H9 (cell line): Measurements from ENCODE around the gene TCF7L1. TPM values are rescaled to one million over a fixed set of nuclear protein-coding genes. Genes with fewer than 3 reads are reported as not detected.
A peak's percentile ranks its signal among the peaks of the same experiment; 100 is the strongest.

Experiments
- DNase-seq: peaks from one replicate; pipeline ENCODE4 v3.0.0-alpha.2; 2017
- H2AFZ ChIP-seq: one replicate; pipeline ENCODE4 v1.6.1; 2013; ENCODE audit warnings: mild to moderate bottlenecking, low read length, control low read depth, moderate library complexity
- H2AK5ac ChIP-seq: 2 replicates; pipeline ENCODE4 v1.6.1; 2013; ENCODE audit warnings: low read length, control low read depth, mixed read lengths; ENCODE audit not compliant: insufficient read length
- H2BK120ac ChIP-seq: one replicate; pipeline ENCODE4 v1.6.1; 2013; ENCODE audit warnings: low read depth, mild to moderate bottlenecking, low read length, control low read depth, inconsistent platforms; ENCODE audit not compliant: poor library complexity, severe bottlenecking
- H2BK12ac ChIP-seq: 2 replicates; pipeline ENCODE4 v1.6.1; 2013; ENCODE audit warnings: low read length, control low read depth, mixed read lengths, low read depth; ENCODE audit not compliant: insufficient read length
- H2BK15ac ChIP-seq: 2 replicates; pipeline ENCODE4 v1.6.1; 2013; ENCODE audit warnings: low read depth, low read length, control low read depth
- H2BK20ac ChIP-seq: one replicate; pipeline ENCODE4 v1.6.1; 2013; ENCODE audit warnings: low read depth, mild to moderate bottlenecking, low read length, control low read depth, inconsistent platforms; ENCODE audit not compliant: poor library complexity, severe bottlenecking
- H2BK5ac ChIP-seq: 2 replicates; pipeline ENCODE4 v1.6.1; 2013; ENCODE audit warnings: low read length, control low read depth, mixed read lengths; ENCODE audit not compliant: insufficient read length
- H3K14ac ChIP-seq: 2 replicates; pipeline ENCODE4 v1.6.1; 2013; ENCODE audit warnings: low read length, control low read depth; ENCODE audit not compliant: insufficient read depth
- H3K18ac ChIP-seq: 2 replicates; pipeline ENCODE4 v1.6.1; 2013; ENCODE audit warnings: low read depth, mild to moderate bottlenecking, mixed read lengths, low read length, control low read depth; ENCODE audit not compliant: insufficient read length
- H3K23ac ChIP-seq: 2 replicates; pipeline ENCODE4 v1.6.1; 2013; ENCODE audit warnings: low read length, control low read depth, mixed read lengths, low read depth; ENCODE audit not compliant: insufficient read length
- H3K23me2 ChIP-seq: 2 replicates; pipeline ENCODE4 v1.6.1; 2013; ENCODE audit warnings: low read depth, mild to moderate bottlenecking, mixed read lengths, low read length, control low read depth; ENCODE audit not compliant: insufficient read length, poor library complexity, severe bottlenecking
- H3K27ac ChIP-seq: 2 replicates; pipeline ENCODE4 v1.5.1; 2013; ENCODE audit warnings: low read length, control low read depth, mixed read lengths, low read depth; ENCODE audit not compliant: insufficient read length
- H3K27me3 ChIP-seq: 2 replicates; pipeline ENCODE4 v1.6.1; 2013; ENCODE audit warnings: low read length, control low read depth, inconsistent platforms; ENCODE audit not compliant: insufficient read depth
- H3K4ac ChIP-seq: 2 replicates; pipeline ENCODE4 v1.6.1; 2013; ENCODE audit warnings: low read depth, mild to moderate bottlenecking, control low read depth, inconsistent platforms, low read length, moderate library complexity
- H3K4me1 ChIP-seq: 2 replicates; pipeline ENCODE4 v1.6.1; 2013; ENCODE audit warnings: low read length, control low read depth, inconsistent platforms; ENCODE audit not compliant: insufficient read depth
- H3K4me2 ChIP-seq: 2 replicates; pipeline ENCODE4 v1.6.1; 2013; ENCODE audit warnings: low read length, control low read depth, mixed read lengths; ENCODE audit not compliant: insufficient read length, insufficient read depth
- H3K56ac ChIP-seq: 2 replicates; pipeline ENCODE4 v1.6.1; 2013; ENCODE audit warnings: low read depth, mild to moderate bottlenecking, mixed read lengths, low read length, control low read depth; ENCODE audit not compliant: insufficient read length
- H3K79me1 ChIP-seq: 2 replicates; pipeline ENCODE4 v1.6.1; 2013; ENCODE audit warnings: low read depth, mild to moderate bottlenecking, moderate library complexity, low read length, control low read depth, inconsistent platforms; ENCODE audit not compliant: insufficient read depth, poor library complexity, severe bottlenecking
- H3K79me2 ChIP-seq: 2 replicates; pipeline ENCODE4 v1.6.1; 2013; ENCODE audit warnings: low read length, control low read depth, inconsistent platforms; ENCODE audit not compliant: insufficient read depth
- H3K9ac ChIP-seq: 2 replicates; pipeline ENCODE4 v1.6.1; 2013; ENCODE audit warnings: low read length, control low read depth, mixed read lengths; ENCODE audit not compliant: insufficient read length; ENCODE audit errors: extremely low read depth
- H3K9me3 ChIP-seq: one replicate; pipeline ENCODE4 v1.6.1; 2013; ENCODE audit warnings: low read depth, low read length, inconsistent platforms; ENCODE audit not compliant: control insufficient read depth
- H3T11ph ChIP-seq: one replicate; pipeline ENCODE4 v1.6.1; 2013; ENCODE audit warnings: mild to moderate bottlenecking, low read length, control low read depth, inconsistent platforms
- H4K20me1 ChIP-seq: one replicate; pipeline ENCODE4 v1.6.1; 2013; ENCODE audit not compliant: control insufficient read depth, insufficient read length, insufficient read depth
- H4K5ac ChIP-seq: 2 replicates; pipeline ENCODE4 v1.6.1; 2013; ENCODE audit warnings: low read depth, mild to moderate bottlenecking, mixed read lengths, low read length, control low read depth; ENCODE audit not compliant: insufficient read length
- H4K8ac ChIP-seq: replicated peaks from 2 replicates; pipeline ENCODE4 v1.6.1; 2013; ENCODE audit warnings: low read length, control low read depth, mixed read lengths, low read depth; ENCODE audit not compliant: insufficient read length
- H4K91ac ChIP-seq: 2 replicates; pipeline ENCODE4 v1.6.1; 2013; ENCODE audit warnings: low read depth, mild to moderate bottlenecking, moderate library complexity, mixed read lengths, low read length, control low read depth; ENCODE audit not compliant: insufficient read length
- H3K27ac Mint-ChIP-seq, 3 experiments: 2 replicates in 2 of 3; 3 replicates in 1 of 3; pipeline ENCODE4 v1.8.0; 2020 to 2021; ENCODE audit warnings: mixed read lengths in 3 of 3, mild to moderate bottlenecking in 1 of 3, moderate library complexity in 1 of 3
- H3K27me3 Mint-ChIP-seq: 2 replicates; pipeline ENCODE4 v1.8.0; 2021; ENCODE audit warnings: low read depth, mild to moderate bottlenecking, moderate library complexity, mixed read lengths
- H3K36me3 Mint-ChIP-seq, 3 experiments: 2 replicates in 2 of 3; 3 replicates in 1 of 3; pipeline ENCODE4 v1.8.0; 2020 to 2021; ENCODE audit warnings: low read depth in 3 of 3, mixed read lengths in 3 of 3; ENCODE audit not compliant: insufficient read depth in 1 of 3
- H3K4me1 Mint-ChIP-seq, 2 experiments: 2 replicates each; pipeline ENCODE4 v1.8.0; 2020; ENCODE audit warnings: mixed read lengths in 2 of 2
- H3K4me3 Mint-ChIP-seq, 2 experiments: 2 replicates in 1 of 2; 3 replicates in 1 of 2; pipeline ENCODE4 v1.8.0; 2020 to 2021; ENCODE audit warnings: mild to moderate bottlenecking in 2 of 2, mixed read lengths in 2 of 2, moderate library complexity in 1 of 2
- H3K9me3 Mint-ChIP-seq, 2 experiments: 2 replicates in 1 of 2; 3 replicates in 1 of 2; pipeline ENCODE4 v1.8.0; 2020; ENCODE audit warnings: mild to moderate bottlenecking in 2 of 2, mixed read lengths in 2 of 2, moderate library complexity in 1 of 2
- WGBS: extraction: QIAGEN DNeasy Blood & Tissue Kit; methylation state at CpG from one replicate; pipeline ENCODE4 v1.1.7; 2013; ENCODE audit warnings: missing lambda C conversion rate, low lambda C conversion rate, mixed read lengths; ENCODE audit not compliant: insufficient read length; ENCODE audit errors: extremely low coverage; 5-methylcytosine and 5-hydroxymethylcytosine counted together
- total RNA-seq: library from RNA; stranded (reverse); gene quantifications from 2 replicates; pipeline ENCODE4 v1.2.1, GENCODE V29; 2021
- TF ChIP-seq, protein P1 (sequence below): fragments of 200-600 bp; sonication (generic); conservative IDR thresholded peaks from 3 replicates; pipeline ENCODE4 v1.8.0; 2021; ENCODE audit warnings: antibody characterized with exemption, mild to moderate bottlenecking

Gene TCF7L1
- total RNA-seq, 1 experiment from 2014 or later: 112 TPM

DNA sequence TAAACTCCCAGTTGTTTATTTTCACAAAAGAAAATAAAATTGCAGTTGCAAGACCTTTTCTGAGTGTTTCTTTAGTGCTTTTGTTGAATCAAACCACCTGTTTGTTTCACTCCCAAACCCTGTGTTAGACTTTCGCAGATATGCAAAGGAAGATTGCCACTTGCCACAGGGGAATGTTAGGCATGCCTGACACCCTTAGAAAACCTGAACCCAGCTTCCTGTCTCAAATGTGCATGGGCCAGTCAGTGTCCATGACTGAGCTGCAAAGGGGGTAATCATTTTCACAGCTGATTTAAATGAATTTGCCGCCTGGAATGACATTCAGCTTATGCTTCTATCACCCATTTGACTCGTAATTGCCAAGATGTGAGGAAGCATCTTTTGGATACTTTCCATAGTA lies 177.1 kb downstream of the TCF7L1 start:
- H2BK12ac ChIP-seq: no peak overlapping the region
- no peaks in the 10 kb centered on the region for H3K79me2 ChIP-seq
- H3K4me1 ChIP-seq: peaks cover 6% of the 10 kb centered on the region; the same call in 1 of the 2 replicates
- no peak overlapping the region for H2BK20ac ChIP-seq
- no peak overlapping the region for H4K91ac ChIP-seq
- H3K23ac ChIP-seq: no peak overlapping the region
- peaks cover 29 to 51% (median 45%) of the 10 kb centered on the region in 3 experiments for H3K36me3 Mint-ChIP-seq
- no peak for DNase-seq
- H3K27me3 Mint-ChIP-seq: no peaks in the 10 kb centered on the region
- no peak overlapping the region for H3K9ac ChIP-seq
- TF ChIP-seq, protein P1, sequence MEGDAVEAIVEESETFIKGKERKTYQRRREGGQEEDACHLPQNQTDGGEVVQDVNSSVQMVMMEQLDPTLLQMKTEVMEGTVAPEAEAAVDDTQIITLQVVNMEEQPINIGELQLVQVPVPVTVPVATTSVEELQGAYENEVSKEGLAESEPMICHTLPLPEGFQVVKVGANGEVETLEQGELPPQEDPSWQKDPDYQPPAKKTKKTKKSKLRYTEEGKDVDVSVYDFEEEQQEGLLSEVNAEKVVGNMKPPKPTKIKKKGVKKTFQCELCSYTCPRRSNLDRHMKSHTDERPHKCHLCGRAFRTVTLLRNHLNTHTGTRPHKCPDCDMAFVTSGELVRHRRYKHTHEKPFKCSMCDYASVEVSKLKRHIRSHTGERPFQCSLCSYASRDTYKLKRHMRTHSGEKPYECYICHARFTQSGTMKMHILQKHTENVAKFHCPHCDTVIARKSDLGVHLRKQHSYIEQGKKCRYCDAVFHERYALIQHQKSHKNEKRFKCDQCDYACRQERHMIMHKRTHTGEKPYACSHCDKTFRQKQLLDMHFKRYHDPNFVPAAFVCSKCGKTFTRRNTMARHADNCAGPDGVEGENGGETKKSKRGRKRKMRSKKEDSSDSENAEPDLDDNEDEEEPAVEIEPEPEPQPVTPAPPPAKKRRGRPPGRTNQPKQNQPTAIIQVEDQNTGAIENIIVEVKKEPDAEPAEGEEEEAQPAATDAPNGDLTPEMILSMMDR: no peak
- H4K5ac ChIP-seq: no peak overlapping the region
- no peaks in the 10 kb centered on the region for H3K27me3 ChIP-seq
- H2BK5ac ChIP-seq: no peak overlapping the region
- WGBS: no CpG with 5 or more reads among the region's 3 CpGs
- no peak overlapping the region for H3K27ac ChIP-seq
- H3K4ac ChIP-seq: no peak overlapping the region
- no peak overlapping the region for H2BK15ac ChIP-seq
- H3K14ac ChIP-seq: no peak overlapping the region
- H2AK5ac ChIP-seq: no peak overlapping the region
- no peak overlapping the region for H3K56ac ChIP-seq
- peak overlapping the region in 2 of 3 experiments; percentile 77 to 80; a peak in 3 of 7 replicates for H3K27ac Mint-ChIP-seq
- H2BK120ac ChIP-seq: no peak overlapping the region
- no peaks in the 10 kb centered on the region for H3K9me3 ChIP-seq
- no peak overlapping the region for H3K18ac ChIP-seq
- H3K23me2 ChIP-seq: no peaks in the 10 kb centered on the region
- H3K79me1 ChIP-seq: no peaks in the 10 kb centered on the region
- H2AFZ ChIP-seq: no peak overlapping the region
- H4K20me1 ChIP-seq: no peaks in the 10 kb centered on the region
- no peak overlapping the region for H3T11ph ChIP-seq
- no peak overlapping the region for H4K8ac ChIP-seq
- H3K9me3 Mint-ChIP-seq: no peaks in the 10 kb centered on the region
- H3K4me2 ChIP-seq: no peak overlapping the region
- H3K4me1 Mint-ChIP-seq: peaks cover 14 to 16% of the 10 kb centered on the region in 2 experiments
- no peak overlapping the region for H3K4me3 Mint-ChIP-seq
